OCI-LY1 (cell line): ENCODE data around the gene ADGRL1.

Experiments used
- H2AFZ ChIP-seq: fragments of 200-600 bp; sonication (generic), shearing (Covaris generic); 2 replicates; pipeline ENCODE4 v1.6.0; 2014; ENCODE audit warnings: antibody characterized with exemption, mild to moderate bottlenecking, low read length
- H3F3A ChIP-seq: fragments of 200-600 bp; sonication (generic), shearing (Covaris generic); 2 replicates; pipeline ENCODE4 v1.6.0; 2014; ENCODE audit warnings: mild to moderate bottlenecking, antibody characterized with exemption, low read length, moderate library complexity; ENCODE audit not compliant: insufficient read depth
- H3K27ac ChIP-seq: fragments of 200-600 bp; sonication (generic); 2 replicates; pipeline ENCODE4 v1.5.1; 2014; ENCODE audit warnings: low read length, mixed run types, mild to moderate bottlenecking, low read depth; ENCODE audit not compliant: poor library complexity, severe bottlenecking
- H3K27me3 ChIP-seq: fragments of 200-600 bp; sonication (generic); 2 replicates; pipeline ENCODE4 v1.6.0; 2014; ENCODE audit warnings: antibody characterized with exemption, mild to moderate bottlenecking, low read length, moderate library complexity; ENCODE audit not compliant: insufficient read depth
- H3K36me3 ChIP-seq: fragments of 200-600 bp; sonication (generic); 2 replicates; pipeline ENCODE4 v1.6.1; 2014; ENCODE audit warnings: mild to moderate bottlenecking, antibody characterized with exemption, low read length, moderate library complexity, mixed read lengths; ENCODE audit not compliant: insufficient read depth
- H3K4me1 ChIP-seq: fragments of 200-600 bp; sonication (generic); 2 replicates; pipeline ENCODE4 v1.5.1; 2014; ENCODE audit warnings: mild to moderate bottlenecking, low read length, moderate library complexity; ENCODE audit not compliant: insufficient read depth, severe bottlenecking
- H3K4me2 ChIP-seq: fragments of 200-600 bp; sonication (generic), shearing (Covaris generic); 2 replicates; pipeline ENCODE4 v1.6.1; 2014; ENCODE audit warnings: low read length
- H3K4me3 ChIP-seq: fragments of 200-600 bp; sonication (generic); 2 replicates; pipeline ENCODE4 v1.5.1; 2014; ENCODE audit warnings: low read length, low read depth, mild to moderate bottlenecking, mixed read lengths; ENCODE audit not compliant: poor library complexity, severe bottlenecking
- H3K79me2 ChIP-seq: fragments of 200-600 bp; shearing (Covaris generic); 2 replicates; pipeline ENCODE4 v1.6.1; 2016; ENCODE audit warnings: mixed run types, low read length, mixed read lengths; ENCODE audit not compliant: insufficient read depth
- H3K9ac ChIP-seq: fragments of 200-600 bp; sonication (generic), shearing (Covaris generic); 2 replicates; pipeline ENCODE4 v1.6.1; 2014; ENCODE audit warnings: mild to moderate bottlenecking, low read length, mixed read lengths
- H3K9me2 ChIP-seq: fragments of 200-600 bp; sonication (generic), shearing (Covaris generic); 2 replicates; pipeline ENCODE4 v1.6.1; 2014; ENCODE audit warnings: low read depth, mild to moderate bottlenecking, low read length, mixed read lengths
- H3K9me3 ChIP-seq: fragments of 200-600 bp; shearing (Covaris generic); 2 replicates; pipeline ENCODE4 v1.6.1; 2014; ENCODE audit warnings: low read length, mixed read lengths
- H4K20me1 ChIP-seq: fragments of 200-600 bp; sonication (generic), shearing (Covaris generic); 2 replicates; pipeline ENCODE4 v1.6.0; 2016; ENCODE audit warnings: mild to moderate bottlenecking, low read length; ENCODE audit not compliant: insufficient read depth
- CTCF ChIP-seq: fragments of 200-600 bp; sonication (generic), shearing (Covaris generic); IDR thresholded peaks from 2 replicates; pipeline ENCODE4 v1.5.1; 2017; ENCODE audit warnings: mild to moderate bottlenecking, antibody characterized with exemption, low read length, moderate library complexity, mixed read lengths
- EZH2 ChIP-seq: fragments of 200-600 bp; sonication (generic), shearing (Covaris generic); IDR thresholded peaks from 2 replicates; pipeline ENCODE4 v1.8.0; 2017; ENCODE audit warnings: borderline replicate concordance, mixed run types, mild to moderate bottlenecking, antibody characterized with exemption, low read length, moderate library complexity, mixed read lengths

The ADGRL1 gene

DNA sequence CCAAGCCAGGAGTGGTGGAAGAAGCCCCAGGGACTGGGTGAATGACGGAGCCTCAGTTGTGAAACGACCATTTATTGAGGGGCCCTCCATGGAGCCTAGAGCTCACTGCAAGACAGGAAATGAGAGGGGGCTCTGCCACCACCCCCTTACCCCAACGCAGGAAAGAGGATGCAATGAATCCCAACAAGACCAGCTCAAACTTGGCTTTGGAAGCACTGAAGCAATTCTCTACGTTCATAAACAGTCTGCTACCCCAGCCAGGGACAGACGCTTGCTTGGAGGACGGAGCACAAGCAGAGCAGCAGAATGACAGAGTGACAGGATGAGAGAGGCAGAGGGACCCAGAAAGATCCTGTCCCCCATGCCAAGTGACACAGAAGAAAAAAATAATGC is 89.4 kb downstream of the ADGRL1 start:
- Histone ChIP-seq H3K9ac (peak overlapping the region; percentile 80), H3K36me3 (no peaks in the 10 kb centered on the region), H3K9me2 (no peaks in the 10 kb centered on the region), H3K4me2 (peak overlapping the region; percentile 96), H3K79me2 (no peaks in the 10 kb centered on the region), H3K27me3 (no peaks in the 10 kb centered on the region), H3K9me3 (no peaks in the 10 kb centered on the region), H4K20me1 (no peaks in the 10 kb centered on the region), H3K4me1 (peaks cover 51% of the 10 kb centered on the region), H3F3A (0 out of 2 replicates have a peak, but pooled peaks cover 4% of the 10 kb centered on the region), H3K4me3 (peak overlapping the region; percentile 88), H3K27ac (no peak overlapping the region), H2AFZ (no peak overlapping the region)
- TF ChIP-seq CTCF (no peak), EZH2 (no peak)

- peak overlapping the region; percentile 88 for H3K4me3 ChIP-seq
- TF ChIP-seq CTCF (no peak), EZH2 (no peak)
- peak overlapping the region; percentile 96 for H3K4me2 ChIP-seq
- no peaks in the 10 kb centered on the region for H3K9me3 ChIP-seq
- H3K4me1 ChIP-seq = peaks cover 51% of the 10 kb centered on the region
- 0 out of 2 replicates have a peak, but pooled peaks cover 4% of the 10 kb centered on the region for H3F3A ChIP-seq
- H3K27ac ChIP-seq = no peak overlapping the region
- no peaks in the 10 kb centered on the region for H3K27me3 ChIP-seq
- H3K9ac ChIP-seq = peak overlapping the region; percentile 80; the same call in 1 of the 2 replicates
- no peaks in the 10 kb centered on the region for H3K36me3 ChIP-seq
- H2AFZ ChIP-seq = no peak overlapping the region
- no peaks in the 10 kb centered on the region for H3K9me2 ChIP-seq
- H4K20me1 ChIP-seq = no peaks in the 10 kb centered on the region
- H3K79me2 ChIP-seq = no peaks in the 10 kb centered on the region
These were observed 90.2 kb downstream of the ADGRL1 start for GRCh38 chr19:14115756-14116155.

DNA sequence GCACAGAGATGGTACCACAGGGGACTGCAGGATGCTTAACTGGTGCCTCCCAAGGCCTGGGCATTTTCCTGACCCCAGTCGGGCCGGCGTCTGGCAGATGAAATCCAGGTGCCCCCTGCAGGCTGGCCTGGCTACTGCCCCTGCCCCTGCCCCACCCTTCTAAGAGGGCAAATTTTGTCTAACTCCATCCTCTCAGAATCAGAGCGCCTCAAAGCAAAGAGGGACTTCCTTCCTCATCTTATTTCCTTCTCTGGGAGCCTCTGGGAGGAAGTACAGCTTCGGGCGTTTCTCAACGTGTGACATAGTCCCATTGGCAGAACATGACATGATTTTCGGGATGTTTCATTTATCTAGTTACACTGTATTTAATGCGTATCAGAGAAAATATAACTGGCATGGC is 91.1 kb downstream of the ADGRL1 start:
- Histone ChIP-seq H3K36me3 (no peaks in the 10 kb centered on the region), H3K4me2 (no peak overlapping the region), H3K27me3 (no peaks in the 10 kb centered on the region), H4K20me1 (no peaks in the 10 kb centered on the region), H3K27ac (no peak overlapping the region), H3K9ac (no peak overlapping the region), H3K4me1 (peaks cover 51% of the 10 kb centered on the region), H3K9me3 (no peaks in the 10 kb centered on the region), H3K4me3 (no peak overlapping the region), H3K79me2 (no peaks in the 10 kb centered on the region), H3K9me2 (no peaks in the 10 kb centered on the region), H3F3A (0 out of 2 replicates have a peak, but pooled peaks cover 4% of the 10 kb centered on the region), H2AFZ (no peak overlapping the region)
- peak; percentile 53 for TF ChIP-seq CTCF
- TF ChIP-seq EZH2 = no peak
